ENCODE measurements around the gene ALG8. TPM values are rescaled to one million over a fixed set of nuclear protein-coding genes. Genes with fewer than 3 reads are reported as not detected.

The ALG8 gene
- total RNA-seq, 4 donors from 2014 or later, result 15.6 to 26.7 (median 21.2) TPM

DNA sequence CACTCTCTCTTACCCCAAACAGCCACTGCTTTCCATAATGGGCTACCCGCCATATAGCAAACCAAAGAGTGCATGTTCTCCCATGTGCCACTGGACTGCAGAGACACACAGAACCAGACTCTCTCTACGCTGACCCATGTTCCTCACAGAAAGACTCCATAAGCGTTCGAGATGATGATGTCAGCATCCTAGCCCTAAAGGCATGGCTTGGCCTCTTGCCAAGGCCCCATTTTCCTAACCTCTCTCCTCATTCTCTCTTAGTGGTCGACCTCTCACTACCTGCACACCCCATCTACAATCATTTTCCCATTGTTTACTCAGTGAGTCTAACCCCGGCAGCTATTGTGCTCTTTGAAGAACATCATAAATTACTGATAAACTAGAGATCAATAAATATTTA is 64.7 kb downstream of the ALG8 start:
- Histone ChIP-seq H3K4me3 (no peak overlapping the region), H3K27ac (no peak overlapping the region), H3K36me3 (peaks cover 28% of the 10 kb centered on the region), H3K27me3 (no peaks in the 10 kb centered on the region), H3K4me1 (peaks cover 40% of the 10 kb centered on the region), H3K9me3 (no peaks in the 10 kb centered on the region)
- no peak for TF ChIP-seq POLR2A (IDR thresholded peaks at IDR 0.05)
- TF ChIP-seq EP300 (IDR thresholded peaks at IDR 0.05), result no peak
- TF ChIP-seq, protein P1, sequence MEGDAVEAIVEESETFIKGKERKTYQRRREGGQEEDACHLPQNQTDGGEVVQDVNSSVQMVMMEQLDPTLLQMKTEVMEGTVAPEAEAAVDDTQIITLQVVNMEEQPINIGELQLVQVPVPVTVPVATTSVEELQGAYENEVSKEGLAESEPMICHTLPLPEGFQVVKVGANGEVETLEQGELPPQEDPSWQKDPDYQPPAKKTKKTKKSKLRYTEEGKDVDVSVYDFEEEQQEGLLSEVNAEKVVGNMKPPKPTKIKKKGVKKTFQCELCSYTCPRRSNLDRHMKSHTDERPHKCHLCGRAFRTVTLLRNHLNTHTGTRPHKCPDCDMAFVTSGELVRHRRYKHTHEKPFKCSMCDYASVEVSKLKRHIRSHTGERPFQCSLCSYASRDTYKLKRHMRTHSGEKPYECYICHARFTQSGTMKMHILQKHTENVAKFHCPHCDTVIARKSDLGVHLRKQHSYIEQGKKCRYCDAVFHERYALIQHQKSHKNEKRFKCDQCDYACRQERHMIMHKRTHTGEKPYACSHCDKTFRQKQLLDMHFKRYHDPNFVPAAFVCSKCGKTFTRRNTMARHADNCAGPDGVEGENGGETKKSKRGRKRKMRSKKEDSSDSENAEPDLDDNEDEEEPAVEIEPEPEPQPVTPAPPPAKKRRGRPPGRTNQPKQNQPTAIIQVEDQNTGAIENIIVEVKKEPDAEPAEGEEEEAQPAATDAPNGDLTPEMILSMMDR (IDR thresholded peaks at IDR 0.05), result no peak
- no peak for TF ChIP-seq POLR2AphosphoS5 (IDR thresholded peaks at IDR 0.05)
- 65% methylated on average over 6 of the region's 6 CpGs for WGBS
- DNase-seq (ENCODE audit: low spot score in 2 of 2), result no peak

DNA sequence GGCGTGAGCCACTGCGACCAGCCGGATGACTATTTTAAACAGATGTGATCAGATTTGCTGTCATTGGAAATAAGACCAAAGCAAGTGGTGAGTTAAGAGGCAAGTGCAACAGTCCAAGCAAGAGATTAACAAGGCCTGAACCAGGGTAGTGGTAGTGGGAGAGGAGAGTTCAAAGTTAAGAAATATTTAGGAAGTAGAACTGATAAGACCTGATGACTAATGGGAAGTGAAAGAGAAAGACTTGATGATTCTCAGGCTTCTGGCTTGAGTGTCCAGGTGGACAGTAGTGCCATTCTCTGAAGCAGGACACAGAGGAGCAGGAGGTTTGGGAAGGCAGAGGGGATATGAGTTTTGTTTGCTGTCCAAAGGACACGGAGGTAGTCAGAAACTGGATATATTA is 67.0 kb downstream of the ALG8 start:
- peaks cover 24% of the 10 kb centered on the region for H3K4me1 ChIP-seq
- TF ChIP-seq EP300 (IDR thresholded peaks at IDR 0.05) (no peak), POLR2A (IDR thresholded peaks at IDR 0.05) (no peak), POLR2AphosphoS5 (IDR thresholded peaks at IDR 0.05) (no peak)
- TF ChIP-seq, protein P1 (IDR thresholded peaks at IDR 0.05), result no peak
- DNase-seq (ENCODE audit: low spot score in 2 of 2), result no peak
- 97% methylated on average over 4 of the region's 4 CpGs for WGBS
- no peaks in the 10 kb centered on the region for H3K9me3 ChIP-seq
- peaks cover 48% of the 10 kb centered on the region for H3K36me3 ChIP-seq
- H3K27ac ChIP-seq, result no peak overlapping the region
- H3K27me3 ChIP-seq, result no peaks in the 10 kb centered on the region
- no peak overlapping the region for H3K4me3 ChIP-seq

DNA sequence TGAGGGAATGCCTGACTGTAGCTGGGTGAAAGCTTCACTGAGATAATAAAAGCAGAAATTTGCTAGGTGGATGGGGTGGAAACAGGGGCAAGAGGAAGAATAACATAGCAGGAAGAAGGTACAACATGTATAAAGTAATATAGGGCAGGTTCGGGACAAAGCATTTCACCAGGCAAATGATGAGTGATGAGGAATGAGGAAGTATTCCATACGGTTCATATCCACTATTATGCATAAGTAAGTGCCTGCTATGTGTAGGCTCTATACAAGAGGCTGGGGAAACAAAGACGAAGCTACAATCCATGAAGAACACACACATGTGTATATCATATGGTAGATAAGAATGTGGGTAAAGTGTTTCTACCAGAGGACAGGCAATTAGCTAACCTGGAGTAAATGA is 67.7 kb downstream of the ALG8 start:
- no peak for DNase-seq (ENCODE audit: low spot score in 2 of 2)
- WGBS, result 66% methylated on average over 3 of the region's 3 CpGs
- peaks cover 52% of the 10 kb centered on the region for H3K36me3 ChIP-seq
- no peaks in the 10 kb centered on the region for H3K9me3 ChIP-seq
- no peak overlapping the region for H3K27ac ChIP-seq
- no peak overlapping the region for H3K4me3 ChIP-seq
- no peaks in the 10 kb centered on the region for H3K27me3 ChIP-seq
- TF ChIP-seq, protein P1 (IDR thresholded peaks at IDR 0.05), result no peak
- no peak for TF ChIP-seq EP300 (IDR thresholded peaks at IDR 0.05)
- no peak for TF ChIP-seq POLR2AphosphoS5 (IDR thresholded peaks at IDR 0.05)
- no peak for TF ChIP-seq POLR2A (IDR thresholded peaks at IDR 0.05)
- peaks cover 17% of the 10 kb centered on the region for H3K4me1 ChIP-seq

DNA sequence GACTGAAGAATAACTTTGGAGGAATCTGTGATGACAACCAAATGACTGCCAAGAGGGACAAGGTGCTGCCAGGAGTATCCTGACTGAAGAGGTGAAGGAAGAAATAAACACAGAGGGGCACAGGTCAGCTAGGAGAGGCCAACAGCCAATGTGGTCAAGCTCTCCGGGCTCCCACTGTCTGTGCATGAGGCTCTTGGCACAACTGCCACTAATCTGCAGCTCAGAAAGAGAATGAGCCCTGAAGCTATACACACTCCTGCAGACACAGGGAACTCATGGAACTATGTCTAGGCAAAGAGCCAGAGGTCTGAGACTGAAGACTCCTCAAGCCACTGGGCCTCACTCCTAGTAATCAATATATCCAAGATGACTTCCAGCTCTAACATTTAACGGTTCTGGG is 68.8 kb downstream of the ALG8 start:
- peaks cover 10% of the 10 kb centered on the region for H3K4me1 ChIP-seq
- H3K27me3 ChIP-seq, result no peaks in the 10 kb centered on the region
- DNase-seq (ENCODE audit: low spot score in 2 of 2), result no peak
- TF ChIP-seq POLR2AphosphoS5 (IDR thresholded peaks at IDR 0.05), result no peak
- TF ChIP-seq, protein P1 (IDR thresholded peaks at IDR 0.05), result no peak
- TF ChIP-seq POLR2A (IDR thresholded peaks at IDR 0.05), result no peak
- TF ChIP-seq EP300 (IDR thresholded peaks at IDR 0.05), result no peak
- WGBS, result 79% methylated on average over 2 of the region's 2 CpGs
- no peaks in the 10 kb centered on the region for H3K9me3 ChIP-seq
- H3K36me3 ChIP-seq, result peaks cover 52% of the 10 kb centered on the region
- H3K4me3 ChIP-seq, result no peak overlapping the region
- no peak overlapping the region for H3K27ac ChIP-seq

DNA sequence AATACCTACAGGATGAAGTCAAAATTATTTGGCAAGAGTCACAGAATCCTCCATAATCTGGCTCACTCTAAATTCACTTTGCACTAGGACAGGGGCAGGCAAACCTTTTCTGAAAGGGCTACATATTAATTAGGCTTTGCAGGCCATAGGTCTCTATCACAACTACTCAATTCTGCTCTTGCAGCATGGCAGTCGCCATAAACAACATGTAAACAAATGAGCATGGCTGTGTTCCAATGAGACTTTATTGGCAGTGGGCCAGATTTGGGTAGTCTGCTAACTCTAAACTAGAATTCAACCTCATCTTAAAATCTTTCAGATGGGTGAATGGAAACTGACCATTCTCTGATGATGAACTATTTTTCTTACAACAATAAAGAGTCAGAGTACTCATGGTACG is 70.0 kb downstream of the ALG8 start:
- DNase-seq (ENCODE audit: low spot score in 2 of 2), result no peak
- Histone ChIP-seq H3K27me3 (no peaks in the 10 kb centered on the region), H3K9me3 (no peaks in the 10 kb centered on the region), H3K36me3 (peaks cover 52% of the 10 kb centered on the region), H3K4me1 (peaks cover under 1% of the 10 kb centered on the region), H3K27ac (no peak overlapping the region), H3K4me3 (no peak overlapping the region)
- TF ChIP-seq EP300 (IDR thresholded peaks at IDR 0.05) (no peak), POLR2A (IDR thresholded peaks at IDR 0.05) (no peak)
- WGBS, result 48% methylated on average over 2 of the region's 2 CpGs

DNA sequence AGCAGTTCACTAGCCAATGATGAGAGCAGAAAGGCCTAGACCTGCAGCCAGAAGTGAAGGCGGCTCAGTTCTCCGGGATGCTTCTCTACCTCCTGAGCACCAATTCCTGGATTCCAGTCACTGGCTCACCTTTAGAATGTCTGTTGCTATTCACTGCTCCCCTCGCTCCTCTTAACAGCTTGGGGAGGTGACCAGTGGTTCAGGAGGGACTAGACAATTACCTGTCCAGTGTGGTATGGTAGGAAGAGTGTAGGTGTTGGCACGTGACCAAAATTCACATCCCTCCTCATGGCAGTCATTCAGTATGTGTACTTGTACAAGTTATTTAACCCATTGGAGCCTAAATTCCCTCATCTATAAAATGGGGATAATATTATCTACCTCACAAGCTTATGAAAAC is 71.7 kb downstream of the ALG8 start:
- H3K4me1 ChIP-seq, result no peaks in the 10 kb centered on the region
- no peak overlapping the region for H3K4me3 ChIP-seq
- TF ChIP-seq, protein P1 (IDR thresholded peaks at IDR 0.05), result no peak
- TF ChIP-seq POLR2AphosphoS5 (IDR thresholded peaks at IDR 0.05) (no peak), EP300 (IDR thresholded peaks at IDR 0.05) (no peak), POLR2A (IDR thresholded peaks at IDR 0.05) (no peak)
- no peak overlapping the region for H3K27ac ChIP-seq
- peaks cover 49% of the 10 kb centered on the region for H3K36me3 ChIP-seq
- DNase-seq (ENCODE audit: low spot score in 2 of 2), result no peak
- WGBS, result 90% methylated on average over 4 of the region's 4 CpGs
- no peaks in the 10 kb centered on the region for H3K27me3 ChIP-seq
- H3K9me3 ChIP-seq, result no peaks in the 10 kb centered on the region

Data from suprapubic skin (tissue), 4 donors.